Liver (tissue), 9 donors: ENCODE measurements around the gene CAMK1D. TPM values are rescaled to one million over a fixed set of nuclear protein-coding genes. Genes with fewer than 3 reads are reported as not detected.

Experiments used
- DNase-seq: peaks from one replicate; pipeline ENCODE4 v3.0.0-alpha.2; 2017; ENCODE audit warnings: low spot score
- H3K27ac ChIP-seq, 2 donors: one replicate each; pipeline ENCODE4 v1.7.0; 2013; ENCODE audit warnings: inconsistent platforms in 2 of 2, low read length in 2 of 2, control low read depth in 1 of 2, low read depth in 1 of 2, mild to moderate bottlenecking in 1 of 2
- H3K27me3 ChIP-seq, 4 donors: one replicate each; pipeline versions ENCODE4 v1.6.1 to v1.7.0; 2013; ENCODE audit warnings: low read length in 3 of 4, inconsistent platforms in 1 of 4, mild to moderate bottlenecking in 1 of 4, moderate library complexity in 1 of 4; ENCODE audit not compliant: control insufficient read depth in 4 of 4, insufficient read depth in 4 of 4
- H3K36me3 ChIP-seq, 4 donors: one replicate each; pipeline versions ENCODE4 v1.6.1 to v1.7.0; 2013; ENCODE audit warnings: low read length in 3 of 4, mild to moderate bottlenecking in 3 of 4, low read depth in 1 of 4, moderate library complexity in 1 of 4; ENCODE audit not compliant: control insufficient read depth in 4 of 4, insufficient read depth in 3 of 4
- H3K4me1 ChIP-seq, 4 donors: one replicate each; pipeline versions ENCODE4 v1.6.1 to v1.7.0; 2013; ENCODE audit warnings: low read length in 3 of 4, mild to moderate bottlenecking in 3 of 4, moderate library complexity in 1 of 4; ENCODE audit not compliant: control insufficient read depth in 4 of 4, insufficient read depth in 4 of 4
- H3K4me3 ChIP-seq, 3 donors: one replicate each; pipeline versions ENCODE4 v1.6.1 to v1.7.0; 2013; ENCODE audit warnings: low read length in 3 of 3, control low read depth in 1 of 3, low read depth in 1 of 3, mild to moderate bottlenecking in 1 of 3
- H3K9ac ChIP-seq, 2 donors: one replicate each; pipeline ENCODE4 v1.7.0; 2013; ENCODE audit warnings: low read length in 2 of 2, mild to moderate bottlenecking in 2 of 2, moderate library complexity in 2 of 2, control low read depth in 1 of 2, low read depth in 1 of 2
- H3K9me3 ChIP-seq, 4 donors: one replicate each; pipeline versions ENCODE4 v1.6.1 to v1.7.0; 2013; ENCODE audit warnings: low read length in 3 of 4; ENCODE audit not compliant: control insufficient read depth in 4 of 4
- ATF3 ChIP-seq: IDR thresholded peaks from 2 replicates; pipeline ENCODE4 v1.6.1; 2016; ENCODE audit warnings: antibody characterized with exemption
- CTCF ChIP-seq: fragments of 150-350 bp; IDR thresholded peaks from 2 replicates; pipeline ENCODE4 v1.5.1; 2017; ENCODE audit warnings: improper control_type of control experiment, low read depth, low read length; ENCODE audit not compliant: missing input control
- EGR1 ChIP-seq, 2 donors: IDR thresholded peaks; 2 replicates each; pipeline ENCODE4 v1.6.1; 2016 to 2018; ENCODE audit warnings: antibody characterized with exemption in 2 of 2, low read depth in 2 of 2
- FOXA1 ChIP-seq: IDR thresholded peaks from 2 replicates; pipeline ENCODE4 v1.6.1; 2016; ENCODE audit warnings: antibody characterized with exemption
- FOXA2 ChIP-seq: IDR thresholded peaks from 2 replicates; pipeline ENCODE4 v1.6.1; 2016; ENCODE audit warnings: antibody characterized with exemption
- GABPA ChIP-seq, 2 donors: IDR thresholded peaks in 1 of 2; conservative IDR thresholded peaks in 1 of 2; 2 replicates each; pipeline ENCODE4 v1.6.1; 2016; ENCODE audit warnings: antibody characterized with exemption in 2 of 2, mild to moderate bottlenecking in 1 of 2, moderate library complexity in 1 of 2
- HNF4A ChIP-seq, 2 donors: conservative IDR thresholded peaks; 2 replicates each; pipeline ENCODE4 v1.6.1; 2016; ENCODE audit warnings: antibody characterized with exemption in 2 of 2, mild to moderate bottlenecking in 2 of 2
- HNF4G ChIP-seq: IDR thresholded peaks from 2 replicates; pipeline ENCODE4 v1.6.1; 2016; ENCODE audit warnings: antibody characterized with exemption
- JUND ChIP-seq, 2 donors: IDR thresholded peaks; 2 replicates each; pipeline ENCODE4 v1.6.1; 2016; ENCODE audit warnings: antibody characterized with exemption in 2 of 2
- MAX ChIP-seq: IDR thresholded peaks from 2 replicates; pipeline ENCODE4 v1.6.1; 2016; ENCODE audit warnings: antibody characterized with exemption
- NR2F2 ChIP-seq: IDR thresholded peaks from 2 replicates; pipeline ENCODE4 v1.6.1; 2016; ENCODE audit warnings: antibody characterized with exemption
- RAD21 ChIP-seq, 2 donors: IDR thresholded peaks; 2 replicates each; pipeline ENCODE4 v1.6.1; 2016; ENCODE audit warnings: antibody characterized with exemption in 2 of 2, mild to moderate bottlenecking in 2 of 2
- REST ChIP-seq: IDR thresholded peaks from 2 replicates; pipeline ENCODE4 v1.6.1; 2016; ENCODE audit warnings: antibody characterized with exemption, mild to moderate bottlenecking
- RXRA ChIP-seq, 2 donors: IDR thresholded peaks; 2 replicates each; pipeline ENCODE4 v1.6.1; 2017 to 2018; ENCODE audit warnings: antibody characterized with exemption in 2 of 2, mild to moderate bottlenecking in 1 of 2
- SP1 ChIP-seq: IDR thresholded peaks from 2 replicates; pipeline ENCODE4 v1.6.1; 2018; ENCODE audit warnings: antibody characterized with exemption, mild to moderate bottlenecking
- TAF1 ChIP-seq: conservative IDR thresholded peaks from 2 replicates; pipeline ENCODE4 v1.6.1; 2016; ENCODE audit warnings: antibody characterized with exemption, mild to moderate bottlenecking
- YY1 ChIP-seq: IDR thresholded peaks from 2 replicates; pipeline ENCODE4 v1.6.1; 2016; ENCODE audit warnings: antibody characterized with exemption, mild to moderate bottlenecking
- ZBTB33 ChIP-seq: IDR thresholded peaks from 2 replicates; pipeline ENCODE4 v1.6.1; 2016; ENCODE audit warnings: antibody characterized with exemption
- WGBS: extraction: QIAGEN DNeasy Blood & Tissue Kit; methylation state at CpG from one replicate; pipeline ENCODE4 v1.1.7; 2013; 5-methylcytosine and 5-hydroxymethylcytosine counted together
- polyA plus RNA-seq, 2 donors: library from polyadenylated mRNA; stranded (reverse) in 1 of 2; unstranded in 1 of 2; fragments of 200-250 nt in 1 of 2; fragments of >200 nt in 1 of 2; fragmentation: Nextera tagmentation in 1 of 2; extraction: Ambion mirVana in 1 of 2; gene quantifications; one replicate each; pipeline versions ENCODE4 v1.2.1 to v1.2.3, GENCODE V29; 2013 to 2015
- total RNA-seq, 2 donors: library from RNA; depleted of rRNA; stranded (reverse); fragments of >200 nt; gene quantifications; one replicate each; pipeline ENCODE4 v1.2.3, GENCODE V29; 2014
- donor health status: healthy.
- donor health status: healthy.
- donor health status: healthy.
- donor health status: healthy.
- donor health status: healthy.

Gene CAMK1D
- total and polyA plus RNA-seq, 4 donors = 2.7 to 10.1 (median 4.2) TPM

GRCh38 chr10:12825260-12825849, 476.0 kb downstream of the CAMK1D start:
- H3K27ac ChIP-seq = no peak overlapping the region
- TF ChIP-seq RAD21 (IDR thresholded peaks at IDR 0.05) (no peak), TAF1 (no peak), FOXA1 (no peak), ZBTB33 (no peak), SP1 (no peak), ATF3 (no peak), GABPA (IDR thresholded peaks at IDR 0.05 in 1 of 2, conservative IDR thresholded peaks at IDR 0.05 in 1 of 2) (no peak), FOXA2 (no peak), HNF4A (conservative IDR thresholded peaks at IDR 0.05) (no peak)
- H3K36me3 ChIP-seq = peaks cover 0 to 25% (median 7%) of the 10 kb centered on the region in 4 donors
- no peak overlapping the region for H3K9ac ChIP-seq
- no peaks in the 10 kb centered on the region for H3K9me3 ChIP-seq
- DNase-seq = no peak
- H3K4me3 ChIP-seq = no peak overlapping the region
- H3K4me1 ChIP-seq = no peaks in the 10 kb centered on the region
- WGBS = 93% methylated on average over 12 of the region's 12 CpGs
- H3K27me3 ChIP-seq = no peaks in the 10 kb centered on the region

- H3K27ac ChIP-seq = no peak overlapping the region
- DNase-seq = no peak
- no peaks in the 10 kb centered on the region for H3K9me3 ChIP-seq
- no peak overlapping the region for H3K4me3 ChIP-seq
- 86% methylated on average over 6 of the region's 6 CpGs for WGBS
- H3K36me3 ChIP-seq = peaks cover 0 to 24% (median 8%) of the 10 kb centered on the region in 4 donors
- no peak for TF ChIP-seq JUND (IDR thresholded peaks at IDR 0.05)
- no peak for TF ChIP-seq TAF1
- no peak for TF ChIP-seq RXRA (IDR thresholded peaks at IDR 0.05)
- TF ChIP-seq YY1 = no peak
- TF ChIP-seq EGR1 (IDR thresholded peaks at IDR 0.05; ENCODE audit: low read depth in 2 of 2) = no peak
- no peak for TF ChIP-seq HNF4A (conservative IDR thresholded peaks at IDR 0.05)
- TF ChIP-seq ATF3 = no peak
- TF ChIP-seq REST = no peak
- TF ChIP-seq MAX = no peak
- TF ChIP-seq ZBTB33 = no peak
- no peak for TF ChIP-seq FOXA1
- TF ChIP-seq NR2F2 = no peak
- no peak for TF ChIP-seq HNF4G
- TF ChIP-seq RAD21 (IDR thresholded peaks at IDR 0.05) = no peak
- no peak for TF ChIP-seq SP1
- no peak for TF ChIP-seq FOXA2
- no peak for TF ChIP-seq CTCF
- TF ChIP-seq GABPA (IDR thresholded peaks at IDR 0.05 in 1 of 2, conservative IDR thresholded peaks at IDR 0.05 in 1 of 2) = no peak
- no peaks in the 10 kb centered on the region for H3K4me1 ChIP-seq
- H3K9ac ChIP-seq = no peak overlapping the region
- H3K27me3 ChIP-seq = no peaks in the 10 kb centered on the region
These were observed 477.5 kb downstream of the CAMK1D start for GRCh38 chr10:12826800-12827372.
